B cell (primary cell): ENCODE results near the gene ASB8. TPM values are rescaled to one million over a fixed set of nuclear protein-coding genes. Genes with fewer than 3 reads are reported as not detected.

ENCODE experiments used
- ATAC-seq: fragments of 200-7000 bp; cut with Tn5 transposase; one replicate; pipeline ENCODE4 v1.10.0; 2021; ENCODE audit warnings: low read depth, mild to moderate bottlenecking, moderate number of reproducible peaks, moderate library complexity
- CTCF ChIA-PET: fragments of 350-600 bp; sonication (Branson Sonifier 250); formaldehyde crosslinking; loops from one replicate; lab custom pipeline; 2021; ENCODE audit warnings: antibody characterized with exemption, inconsistent platforms; lab: Charles Lee
- POLR2A ChIA-PET: fragments of 350-600 bp; sonication (Branson Sonifier 250); formaldehyde crosslinking; loops from one replicate; lab custom pipeline; 2021; ENCODE audit warnings: antibody characterized with exemption; lab: Charles Lee
- DNase-seq: peaks from one replicate; pipeline ENCODE4 v3.0.0; 2013
- H2AFZ ChIP-seq: 2 replicates; pipeline ENCODE4 v1.6.1; 2012; ENCODE audit warnings: mild to moderate bottlenecking, low read depth, low read length; ENCODE audit not compliant: insufficient read depth, poor library complexity, severe bottlenecking
- H3K27ac ChIP-seq, 2 donors: 1 replicate in 1 of 2; 2 replicates in 1 of 2; pipeline ENCODE4 v1.5.1; 2012 to 2013; ENCODE audit warnings: low read length in 2 of 2, mild to moderate bottlenecking in 2 of 2, moderate library complexity in 1 of 2
- H3K27me3 ChIP-seq, 4 experiments: fragments of 200-600 bp in 1 of 4; sonication (generic) in 1 of 4; replicated peaks in 1 of 4; 1 replicate in 2 of 4; 2 replicates in 2 of 4; pipeline versions ENCODE4 v1.6.1 to v1.7.0; 2013 to 2016; ENCODE audit warnings: low read length in 3 of 4, mild to moderate bottlenecking in 2 of 4, mixed read lengths in 1 of 4, moderate library complexity in 1 of 4; ENCODE audit not compliant: insufficient read depth in 4 of 4, control insufficient read depth in 3 of 4; ENCODE audit errors: control extremely low read depth in 1 of 4
- H3K36me3 ChIP-seq, 2 experiments: replicated peaks in 1 of 2; 1 replicate in 1 of 2; 2 replicates in 1 of 2; pipeline versions ENCODE4 v1.6.1 to v1.7.1; 2013; ENCODE audit warnings: low read length in 1 of 2; ENCODE audit not compliant: insufficient read depth in 2 of 2, control insufficient read depth in 1 of 2; ENCODE audit errors: control extremely low read depth in 1 of 2, extremely low read depth in 1 of 2
- H3K4me1 ChIP-seq, 2 donors: fragments of 200-600 bp in 1 of 2; sonication (generic) in 1 of 2; 1 replicate in 1 of 2; 2 replicates in 1 of 2; pipeline versions ENCODE4 v1.5.1 to v1.6.1; 2013 to 2017; ENCODE audit warnings: low read length in 2 of 2; ENCODE audit not compliant: control insufficient read depth in 2 of 2, insufficient read depth in 2 of 2
- H3K4me2 ChIP-seq: replicated peaks from 2 replicates; pipeline ENCODE3; 2012; ENCODE audit warnings: mild to moderate bottlenecking, low read depth, low read length; ENCODE audit not compliant: poor library complexity, severe bottlenecking
- H3K4me3 ChIP-seq, 5 experiments: fragments of 200-600 bp in 1 of 5; sonication (generic) in 1 of 5; 1 replicate in 3 of 5; 2 replicates in 2 of 5; pipeline versions ENCODE4 v1.5.1 to v1.7.0; 2011 to 2016; ENCODE audit warnings: low read length in 4 of 5, mild to moderate bottlenecking in 4 of 5, low read depth in 2 of 5, control low read depth in 1 of 5, moderate library complexity in 1 of 5; ENCODE audit not compliant: insufficient read depth in 1 of 5; ENCODE audit errors: control extremely low read depth in 1 of 5, extremely low read depth in 1 of 5
- H3K79me2 ChIP-seq: fragments of 200-600 bp; sonication (generic); one replicate; pipeline ENCODE4 v1.6.0; 2016; ENCODE audit warnings: low read length; ENCODE audit not compliant: control insufficient read depth, insufficient read depth
- H3K9ac ChIP-seq: fragments of 200-600 bp; sonication (generic); 2 replicates; pipeline ENCODE4 v1.6.1; 2017; ENCODE audit warnings: mild to moderate bottlenecking, low read length, moderate library complexity
- H3K9me3 ChIP-seq, 3 donors: one replicate each; pipeline versions ENCODE4 v1.6.1 to v1.7.1; 2013; ENCODE audit warnings: low read length in 2 of 3; ENCODE audit not compliant: control insufficient read depth in 2 of 3, insufficient read depth in 1 of 3; ENCODE audit errors: control extremely low read depth in 1 of 3
- H4K20me1 ChIP-seq: 2 replicates; pipeline ENCODE4 v1.6.0; 2012; ENCODE audit warnings: mild to moderate bottlenecking, low read length; ENCODE audit not compliant: insufficient read depth, control insufficient read depth, poor library complexity, severe bottlenecking
- H3K27ac Mint-ChIP-seq: one replicate; pipeline ENCODE4 v1.8.0; 2021; ENCODE audit warnings: mixed read lengths
- H3K27me3 Mint-ChIP-seq: one replicate; pipeline ENCODE4 v1.8.0; 2021; ENCODE audit warnings: mixed read lengths
- H3K4me1 Mint-ChIP-seq: one replicate; pipeline ENCODE4 v1.8.0; 2021; ENCODE audit warnings: mixed read lengths
- H3K4me3 Mint-ChIP-seq: one replicate; pipeline ENCODE4 v1.8.0; 2021; ENCODE audit warnings: mixed read lengths
- H3K9me3 Mint-ChIP-seq: one replicate; pipeline ENCODE4 v1.8.0; 2022; ENCODE audit warnings: mixed read lengths; ENCODE audit not compliant: insufficient read depth
- EZH2 ChIP-seq: IDR thresholded peaks from 2 replicates; pipeline ENCODE4 v1.6.1; 2012; ENCODE audit warnings: borderline replicate concordance, low read depth, mild to moderate bottlenecking, moderate library complexity, low read length; ENCODE audit not compliant: insufficient read depth, poor library complexity, severe bottlenecking
- WGBS: methylation state at CpG from one replicate; pipeline ENCODE4 v1.1.5; 2013; ENCODE audit warnings: missing lambda C conversion rate; ENCODE audit not compliant: insufficient coverage; 5-methylcytosine and 5-hydroxymethylcytosine counted together
- intact Hi-C: fragments of 100-400 bp; cut with micrococcal nuclease; formaldehyde crosslinking; loops from one replicate; pipeline ENCODE4 v1.10.0; 2022
- polyA plus RNA-seq: library from polyadenylated mRNA; depleted of rRNA; stranded (reverse); fragments of >200 nt; gene quantifications from 2 replicates; pipeline ENCODE4 v1.2.3, GENCODE V29; 2012
- total RNA-seq, 2 donors: library from RNA; stranded (reverse); fragments of 120-200 nt in 1 of 2; gene quantifications; 1 replicate in 1 of 2; 2 replicates in 1 of 2; pipeline versions ENCODE4 v1.2.3 to v1.2.4, GENCODE V29; 2013 to 2022
- TF ChIP-seq, protein P1 (sequence below): fragments of 200-600 bp; IDR thresholded peaks from one replicate; pipeline ENCODE4 v1.8.0; 2022; ENCODE audit warnings: antibody characterized with exemption, mild to moderate bottlenecking

ASB8 gene
- total and polyA plus RNA-seq, 2 donors (not counting 1 experiment from before 2014, with no cell fraction given) = 22.7 to 54.8 TPM

DNA sequence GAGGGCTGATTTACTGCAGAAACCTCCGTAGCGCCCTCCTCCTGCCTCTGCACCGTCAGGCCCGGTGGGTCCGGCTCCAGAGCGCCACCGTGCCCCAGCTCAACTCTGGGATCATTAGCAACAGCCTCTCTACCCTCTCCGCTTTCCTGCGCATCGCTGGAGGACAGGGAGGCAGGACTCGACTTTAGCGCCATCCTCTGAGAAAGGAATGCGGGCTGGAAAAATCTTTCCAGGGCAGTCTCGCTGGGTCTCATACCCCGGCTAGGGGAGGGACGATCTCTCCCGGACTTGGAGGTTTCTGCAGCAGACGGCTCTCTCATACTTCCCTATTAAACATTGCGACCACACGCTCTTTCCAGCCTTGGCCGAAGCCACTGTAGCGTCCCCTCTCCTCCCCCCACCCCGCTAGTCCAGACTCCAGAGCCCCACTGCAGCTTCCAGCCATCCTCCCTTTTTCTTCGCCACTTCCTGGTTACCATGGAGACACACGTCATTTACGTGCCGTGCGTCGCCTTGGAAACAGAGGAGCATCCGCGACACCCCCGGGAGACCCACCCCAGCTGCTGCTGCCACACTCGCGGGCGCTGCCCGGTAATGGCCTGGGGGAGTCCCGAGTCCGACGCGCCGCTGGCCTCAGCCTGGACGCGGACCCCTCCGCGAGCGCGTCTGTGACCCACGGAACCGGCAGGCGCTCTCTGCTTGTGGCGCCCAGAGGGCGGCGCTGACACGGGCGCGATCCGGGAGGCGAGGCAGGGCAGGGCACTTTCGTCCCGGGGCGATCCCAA is 26.0 kb upstream of the ASB8 start, which contains the start of gene CCDC184:
Gene CCDC184 (plus strand): TSS at position 554 of the 785 bp plus-strand sequence. CDS start 479 bp downstream, outside the sequence.
- peak; percentile 75 for ATAC-seq
- DNase-seq = peak; percentile 89
- peak within 1 kb of the TSS; percentile 98 for H3K4me3 Mint-ChIP-seq
- CTCF ChIA-PET = interaction anchor here (0.8 to 3.4 kb wide), 14 partner anchors 9 to 476 kb away, joined by 3 to 26 read pairs (median 4); partner anchors contain the start of gene ASB8
- Histone ChIP-seq H3K36me3 (no peaks in the 10 kb centered on the region), H4K20me1 (no peaks in the 10 kb centered on the region), H3K4me1 (peaks cover 27 to 29% of the 10 kb centered on the region in 2 donors), H3K9ac (peak within 1 kb of the TSS; percentile 79), H3K27me3 (peaks cover 0 to 38% (median 15%) of the 10 kb centered on the region in 4 experiments), H3K9me3 (peaks cover 0 to 4% (median 0%) of the 10 kb centered on the region in 3 donors), H3K27ac (peak within 1 kb of the TSS in 1 of 2 donors; percentile 11), H2AFZ (peak within 1 kb of the TSS; percentile 92), H3K4me2 (peak within 1 kb of the TSS; percentile 92), H3K79me2 (no peaks in the 10 kb centered on the region), H3K4me3 (peak within 1 kb of the TSS; percentile 69 to 90 (median 77))
- no peaks in the 10 kb centered on the region for H3K9me3 Mint-ChIP-seq
- TF ChIP-seq, protein P1, sequence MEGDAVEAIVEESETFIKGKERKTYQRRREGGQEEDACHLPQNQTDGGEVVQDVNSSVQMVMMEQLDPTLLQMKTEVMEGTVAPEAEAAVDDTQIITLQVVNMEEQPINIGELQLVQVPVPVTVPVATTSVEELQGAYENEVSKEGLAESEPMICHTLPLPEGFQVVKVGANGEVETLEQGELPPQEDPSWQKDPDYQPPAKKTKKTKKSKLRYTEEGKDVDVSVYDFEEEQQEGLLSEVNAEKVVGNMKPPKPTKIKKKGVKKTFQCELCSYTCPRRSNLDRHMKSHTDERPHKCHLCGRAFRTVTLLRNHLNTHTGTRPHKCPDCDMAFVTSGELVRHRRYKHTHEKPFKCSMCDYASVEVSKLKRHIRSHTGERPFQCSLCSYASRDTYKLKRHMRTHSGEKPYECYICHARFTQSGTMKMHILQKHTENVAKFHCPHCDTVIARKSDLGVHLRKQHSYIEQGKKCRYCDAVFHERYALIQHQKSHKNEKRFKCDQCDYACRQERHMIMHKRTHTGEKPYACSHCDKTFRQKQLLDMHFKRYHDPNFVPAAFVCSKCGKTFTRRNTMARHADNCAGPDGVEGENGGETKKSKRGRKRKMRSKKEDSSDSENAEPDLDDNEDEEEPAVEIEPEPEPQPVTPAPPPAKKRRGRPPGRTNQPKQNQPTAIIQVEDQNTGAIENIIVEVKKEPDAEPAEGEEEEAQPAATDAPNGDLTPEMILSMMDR = peak; percentile 45
- no peak for TF ChIP-seq EZH2
- under 1% methylated on average over 58 of the region's 61 CpGs for WGBS
- intact Hi-C loops = loop anchor here (1.0 to 10.0 kb wide), 6 partner anchors 15 to 478 kb away; partner anchors contain the start of genes ASB8, RPAP3, TMEM106C and ZNF641
- H3K4me1 Mint-ChIP-seq = peaks cover 28% of the 10 kb centered on the region
- POLR2A ChIA-PET = interaction anchor here (0.9 to 1.1 kb wide), 3 partner anchors 14 to 64 kb away, joined by 3 to 6 read pairs (median 5); partner anchors contain the start of genes ASB8 and PFKM
- peaks cover 37% of the 10 kb centered on the region for H3K27me3 Mint-ChIP-seq
- peak within 1 kb of the TSS; percentile 84 for H3K27ac Mint-ChIP-seq
